ENCODE data around the gene RCAN2.

Gene RCAN2

GRCh38 chr6:46276576-46277142, 214.6 kb downstream of the RCAN2 start:
- in situ Hi-C loops (cut with HindIII; ENCODE audit: low pct_unique_long_range_greater_than_20kb, low sequenced_read_pairs), result no loop called here
- no peak for TF ChIP-seq JUND (IDR thresholded peaks at IDR 0.05; ENCODE audit: low read depth)
- DNase-seq (ENCODE audit: low read depth in 1 of 2, low spot score in 1 of 2), result no peak

- DNase-seq (ENCODE audit: low read depth in 1 of 2, low spot score in 1 of 2), result no peak
- TF ChIP-seq JUND (IDR thresholded peaks at IDR 0.05; ENCODE audit: low read depth), result no peak
- in situ Hi-C loops (cut with HindIII; ENCODE audit: low pct_unique_long_range_greater_than_20kb, low sequenced_read_pairs), result no loop called here
Observed at GRCh38 chr6:46274502-46274901, 216.7 kb downstream of the RCAN2 start.

- in situ Hi-C loops (cut with HindIII; ENCODE audit: low pct_unique_long_range_greater_than_20kb, low sequenced_read_pairs), result no loop called here
- DNase-seq (ENCODE audit: low read depth in 1 of 2, low spot score in 1 of 2), result no peak
- no peak for TF ChIP-seq JUND (IDR thresholded peaks at IDR 0.05; ENCODE audit: low read depth)
Observed at GRCh38 chr6:46273911-46274310, 217.3 kb downstream of the RCAN2 start.

GRCh38 chr6:46271728-46272127, 219.5 kb downstream of the RCAN2 start:
- in situ Hi-C loops (cut with HindIII; ENCODE audit: low pct_unique_long_range_greater_than_20kb, low sequenced_read_pairs), result no loop called here
- no peak for DNase-seq (ENCODE audit: low read depth in 1 of 2, low spot score in 1 of 2)
- no peak for TF ChIP-seq JUND (IDR thresholded peaks at IDR 0.05; ENCODE audit: low read depth)

GRCh38 chr6:46271107-46271506, 220.1 kb downstream of the RCAN2 start:
- in situ Hi-C loops (cut with HindIII; ENCODE audit: low pct_unique_long_range_greater_than_20kb, low sequenced_read_pairs), result no loop called here

GRCh38 chr6:46270336-46270735, 220.9 kb downstream of the RCAN2 start:
- in situ Hi-C loops (cut with HindIII; ENCODE audit: low pct_unique_long_range_greater_than_20kb, low sequenced_read_pairs), result no loop called here

More at GRCh38 chr6:46271107-46271506, 220.1 kb downstream of the RCAN2 start:
- no peak for TF ChIP-seq JUND (IDR thresholded peaks at IDR 0.05; ENCODE audit: low read depth)
- DNase-seq (ENCODE audit: low read depth in 1 of 2, low spot score in 1 of 2), result no peak

GRCh38 chr6:46269447-46270229, 221.6 kb downstream of the RCAN2 start:
- TF ChIP-seq JUND (IDR thresholded peaks at IDR 0.05; ENCODE audit: low read depth), result no peak
- DNase-seq (ENCODE audit: low read depth in 1 of 2, low spot score in 1 of 2), result no peak
- in situ Hi-C loops (cut with HindIII; ENCODE audit: low pct_unique_long_range_greater_than_20kb, low sequenced_read_pairs), result no loop called here

More at GRCh38 chr6:46270336-46270735, 220.9 kb downstream of the RCAN2 start:
- DNase-seq (ENCODE audit: low read depth in 1 of 2, low spot score in 1 of 2), result no peak
- TF ChIP-seq JUND (IDR thresholded peaks at IDR 0.05; ENCODE audit: low read depth), result no peak

- in situ Hi-C loops (cut with HindIII; ENCODE audit: low pct_unique_long_range_greater_than_20kb, low sequenced_read_pairs), result no loop called here
- DNase-seq (ENCODE audit: low read depth in 1 of 2, low spot score in 1 of 2), result no peak
- TF ChIP-seq JUND (IDR thresholded peaks at IDR 0.05; ENCODE audit: low read depth), result no peak
Observed at GRCh38 chr6:46267515-46267914, 223.7 kb downstream of the RCAN2 start.

- no peak for TF ChIP-seq JUND (IDR thresholded peaks at IDR 0.05; ENCODE audit: low read depth)
- in situ Hi-C loops (cut with HindIII; ENCODE audit: low pct_unique_long_range_greater_than_20kb, low sequenced_read_pairs), result no loop called here
- DNase-seq (ENCODE audit: low read depth in 1 of 2, low spot score in 1 of 2), result no peak
Observed at GRCh38 chr6:46265373-46265772, 225.9 kb downstream of the RCAN2 start.

GRCh38 chr6:46263707-46264086, 227.6 kb downstream of the RCAN2 start:
- no peak for TF ChIP-seq JUND (IDR thresholded peaks at IDR 0.05; ENCODE audit: low read depth)
- in situ Hi-C loops (cut with HindIII; ENCODE audit: low pct_unique_long_range_greater_than_20kb, low sequenced_read_pairs), result no loop called here
- DNase-seq (ENCODE audit: low read depth in 1 of 2, low spot score in 1 of 2), result no peak

- DNase-seq (ENCODE audit: low read depth in 1 of 2, low spot score in 1 of 2), result no peak
- in situ Hi-C loops (cut with HindIII; ENCODE audit: low pct_unique_long_range_greater_than_20kb, low sequenced_read_pairs), result no loop called here
- no peak for TF ChIP-seq JUND (IDR thresholded peaks at IDR 0.05; ENCODE audit: low read depth)
Observed at GRCh38 chr6:46262928-46263706, 228.1 kb downstream of the RCAN2 start.

- in situ Hi-C loops (cut with HindIII; ENCODE audit: low pct_unique_long_range_greater_than_20kb, low sequenced_read_pairs), result no loop called here
- TF ChIP-seq JUND (IDR thresholded peaks at IDR 0.05; ENCODE audit: low read depth), result no peak
- DNase-seq (ENCODE audit: low read depth in 1 of 2, low spot score in 1 of 2), result no peak
Observed at GRCh38 chr6:46258249-46258648, 233.0 kb downstream of the RCAN2 start.

- in situ Hi-C loops (cut with HindIII; ENCODE audit: low pct_unique_long_range_greater_than_20kb, low sequenced_read_pairs), result no loop called here
- no peak for DNase-seq (ENCODE audit: low read depth in 1 of 2, low spot score in 1 of 2)
- no peak for TF ChIP-seq JUND (IDR thresholded peaks at IDR 0.05; ENCODE audit: low read depth)
Observed at GRCh38 chr6:46255528-46255927, 235.7 kb downstream of the RCAN2 start.
